Stimulated activated CD8-positive, alpha-beta memory T cell treated with anti-CD3 and anti-CD28 coated beads, Interleukin-4, amount 100 ng/mL, for 1 hour (primary cell): ENCODE measurements around the gene SLC12A7.
A peak's percentile ranks its signal among the peaks of the same experiment; 100 is the strongest.

Source experiments
- DNase-seq, 2 donors: peaks; one replicate each; pipeline ENCODE4 v3.0.0-alpha.2; 2020; ENCODE audit warnings: low read depth in 2 of 2, low spot score in 1 of 2

The SLC12A7 gene

DNA sequence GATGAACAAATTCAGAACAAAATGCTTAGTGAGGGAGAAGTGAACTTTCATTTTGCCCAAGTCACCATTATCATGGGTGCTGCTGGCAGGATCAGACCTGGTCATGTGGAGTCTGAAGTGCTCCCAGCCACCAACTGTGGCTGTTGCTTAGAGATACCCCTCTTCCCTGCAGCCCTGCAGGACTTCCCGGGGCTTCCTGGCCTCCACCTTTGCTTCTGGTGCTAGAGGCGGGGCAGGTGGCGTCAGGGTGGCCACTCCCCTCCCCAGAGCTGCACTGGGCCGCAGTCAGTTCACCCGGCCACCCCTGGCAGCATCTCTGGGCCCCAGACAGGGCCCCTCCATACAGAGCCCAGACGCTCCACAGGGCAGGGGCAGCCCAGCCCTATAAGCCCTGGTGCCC is 30.0 kb upstream of the SLC12A7 start:
- no peak for DNase-seq

DNA sequence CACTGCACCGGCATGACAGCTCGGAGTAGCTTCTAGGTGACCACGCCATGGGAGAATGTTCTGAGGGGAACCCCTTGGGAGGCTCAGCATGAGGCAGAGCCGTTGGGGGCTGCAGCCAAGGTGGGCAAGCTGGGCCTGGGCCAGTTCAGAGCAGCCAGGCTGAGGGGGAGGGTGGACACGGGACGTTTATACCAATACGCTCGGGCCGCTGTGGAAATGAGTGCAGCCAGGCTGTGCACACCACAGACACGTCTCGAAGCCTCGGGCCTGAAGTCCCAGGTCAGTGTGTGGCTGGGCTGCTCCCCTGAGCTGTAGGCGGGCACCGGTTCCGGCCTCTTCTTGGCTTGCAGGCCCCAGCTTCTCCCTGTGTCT is 28.9 kb upstream of the SLC12A7 start:
- DNase-seq: no peak

DNA sequence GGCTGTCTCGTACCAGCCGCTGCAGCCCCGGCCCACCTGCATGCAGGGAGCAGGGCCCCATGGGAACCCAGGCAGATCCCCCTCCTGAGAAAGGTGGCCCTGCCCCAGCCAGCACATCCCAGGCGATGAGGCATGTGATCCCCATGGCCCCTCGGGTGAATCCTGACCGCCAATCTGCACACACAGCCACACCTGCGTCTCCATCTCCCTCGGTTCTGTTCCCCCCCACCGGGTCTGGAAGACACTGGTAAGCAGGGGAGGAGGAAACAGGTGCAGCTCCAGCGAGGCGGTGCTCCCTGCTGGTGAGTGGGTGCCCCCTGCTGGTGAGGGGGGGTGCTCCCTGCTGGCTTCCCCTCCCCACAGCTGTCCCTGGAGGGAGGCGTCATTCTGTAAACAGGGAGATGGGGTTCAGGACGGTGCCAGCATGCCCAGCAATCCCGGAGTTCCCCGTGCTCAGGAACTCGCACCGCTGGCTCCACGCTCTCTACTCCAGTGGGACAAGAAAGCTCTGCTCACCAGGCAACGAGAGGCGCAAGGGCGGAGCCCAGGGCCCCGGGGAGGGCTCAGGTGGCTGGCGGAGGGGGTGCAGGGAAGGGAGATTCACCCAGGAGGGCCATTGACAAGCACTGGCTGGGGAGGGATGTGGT is 28.4 kb upstream of the SLC12A7 start:
- peak; percentile 48 to 58 for DNase-seq

GRCh38 chr5:1139331-1140170 is 27.7 kb upstream of the SLC12A7 start:
- DNase-seq: no peak

DNA sequence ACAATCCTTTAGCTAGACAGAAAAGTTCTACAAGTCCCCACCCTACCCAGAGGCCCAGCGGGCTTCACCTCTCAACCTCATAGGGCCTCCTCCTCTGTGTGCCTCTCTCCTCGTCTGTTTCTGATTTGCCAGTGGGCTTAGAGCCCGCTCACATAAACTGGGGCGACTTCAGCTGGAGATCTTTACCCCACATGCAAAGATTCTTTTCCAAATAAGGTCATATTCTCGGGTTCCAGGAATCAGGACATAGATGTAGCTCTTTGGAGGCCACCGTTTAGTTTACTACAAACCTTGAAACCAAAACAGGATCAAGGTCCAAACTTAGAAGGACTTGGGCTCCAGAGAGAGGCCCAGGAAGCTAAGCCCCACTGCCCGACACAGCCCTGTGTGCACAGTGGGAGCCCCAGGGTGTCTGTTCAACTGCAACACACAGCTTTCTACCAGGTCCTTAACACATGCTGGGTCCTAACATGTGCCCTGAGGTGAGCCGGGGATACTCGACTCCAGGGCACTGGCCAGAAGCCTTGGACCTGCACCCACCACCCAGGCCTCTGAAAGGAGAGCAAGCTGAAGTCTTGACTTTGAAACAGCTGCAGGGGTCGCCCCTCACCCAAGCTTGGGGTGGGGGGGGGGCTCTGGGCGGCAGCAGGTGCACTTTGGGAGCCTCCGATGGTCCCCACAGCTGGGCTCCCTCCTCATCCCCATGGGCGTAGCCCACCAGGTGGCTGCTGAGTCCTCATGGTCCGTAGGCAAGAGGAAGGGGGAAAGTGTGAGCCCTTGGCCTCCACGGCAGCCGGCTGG is 26.8 kb upstream of the SLC12A7 start:
- DNase-seq: no peak

DNA sequence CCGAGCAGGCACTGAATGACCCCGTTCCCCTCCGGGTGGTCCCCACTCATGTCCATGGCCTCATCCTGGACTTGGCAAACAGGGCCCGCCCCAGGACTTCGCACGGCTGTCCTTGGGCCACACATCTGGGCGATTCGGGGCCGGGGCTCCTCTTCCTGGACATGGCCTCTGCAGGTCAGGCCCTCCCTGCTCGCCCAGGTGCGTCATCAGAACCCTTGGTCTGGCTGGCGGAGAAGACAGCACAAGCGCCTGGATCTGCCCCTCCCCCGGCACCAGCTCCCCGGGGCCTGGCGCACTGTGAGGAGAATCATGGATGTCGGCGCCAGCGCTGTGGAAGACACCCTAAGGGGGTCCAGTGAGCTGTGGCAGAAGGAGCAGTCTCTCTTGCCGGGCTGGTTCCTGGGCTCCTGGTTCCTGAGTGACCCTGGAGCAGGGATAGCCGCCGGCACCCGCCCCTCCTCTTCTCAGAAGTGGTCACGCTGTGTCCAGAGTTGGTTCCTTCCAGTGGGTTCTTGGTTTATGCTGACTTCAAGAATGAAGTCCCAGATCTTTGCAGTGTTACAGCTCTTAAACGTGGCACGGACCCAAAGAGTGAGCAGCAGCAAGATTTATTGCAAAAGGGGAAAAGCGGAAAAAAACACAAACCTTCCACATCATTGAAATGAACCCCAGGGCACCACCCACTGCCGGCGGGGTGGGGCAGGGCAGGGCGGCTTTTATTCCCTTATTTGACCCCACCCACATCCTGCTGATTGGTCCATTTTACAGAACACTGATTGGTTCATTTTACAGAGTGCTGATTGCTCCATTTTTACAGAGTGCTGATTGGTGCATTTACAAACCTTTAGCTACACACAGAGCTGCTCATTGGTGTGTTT is 25.9 kb upstream of the SLC12A7 start:
- DNase-seq: no peak

DNA sequence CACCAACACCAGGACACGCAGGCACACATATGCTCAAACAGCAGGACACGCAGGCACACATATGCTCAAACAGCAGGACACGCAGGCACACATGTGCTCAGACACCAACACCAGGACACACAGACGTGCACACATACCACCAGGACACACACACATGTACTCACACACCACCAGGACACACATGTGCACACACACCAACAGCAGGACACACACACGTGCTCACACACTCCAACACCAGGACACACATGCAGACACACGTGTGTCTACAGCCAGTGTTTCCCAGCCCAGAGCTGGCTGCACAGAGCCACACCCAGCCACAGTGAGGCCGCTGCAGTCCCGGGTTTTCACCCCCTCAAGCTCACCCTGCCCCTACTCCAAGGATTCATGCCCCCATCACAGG is 25.0 kb upstream of the SLC12A7 start:
- DNase-seq: no peak

- no peak for DNase-seq
These were observed 24.0 kb upstream of the SLC12A7 start for GRCh38 chr5:1135696-1136525.

- no peak for DNase-seq
These were observed 22.6 kb upstream of the SLC12A7 start for GRCh38 chr5:1134478-1134877.

- DNase-seq: no peak
These were observed 21.8 kb upstream of the SLC12A7 start for GRCh38 chr5:1133510-1134201.

DNA sequence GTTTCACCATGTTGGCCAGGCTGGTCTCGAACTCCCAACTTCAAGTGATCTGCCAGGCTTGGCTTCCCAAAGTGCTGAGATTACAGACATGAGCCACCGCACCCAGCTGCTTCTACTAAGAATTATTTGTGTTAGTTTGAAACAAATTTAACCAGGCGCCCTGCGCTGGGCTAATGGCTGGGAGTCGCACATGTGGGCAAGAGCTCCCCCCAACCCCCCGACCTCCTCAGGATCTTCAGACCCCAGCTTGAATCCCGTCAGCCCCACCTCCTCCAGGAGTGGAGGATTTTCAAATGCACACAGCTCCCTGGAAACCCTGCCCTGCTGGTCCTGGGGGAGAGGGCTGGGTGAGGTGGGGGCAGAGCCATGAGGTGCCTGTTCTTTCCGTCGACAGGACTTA is 21.2 kb upstream of the SLC12A7 start:
- DNase-seq: no peak

- no peak for DNase-seq
These were observed 20.7 kb upstream of the SLC12A7 start for GRCh38 chr5:1132570-1132969.

GRCh38 chr5:1131726-1132125 is 19.9 kb upstream of the SLC12A7 start:
- no peak for DNase-seq

- no peak for DNase-seq
These were observed 19.3 kb upstream of the SLC12A7 start for GRCh38 chr5:1131191-1131621.

GRCh38 chr5:1130218-1130946 is 18.5 kb upstream of the SLC12A7 start:
- DNase-seq: no peak

DNA sequence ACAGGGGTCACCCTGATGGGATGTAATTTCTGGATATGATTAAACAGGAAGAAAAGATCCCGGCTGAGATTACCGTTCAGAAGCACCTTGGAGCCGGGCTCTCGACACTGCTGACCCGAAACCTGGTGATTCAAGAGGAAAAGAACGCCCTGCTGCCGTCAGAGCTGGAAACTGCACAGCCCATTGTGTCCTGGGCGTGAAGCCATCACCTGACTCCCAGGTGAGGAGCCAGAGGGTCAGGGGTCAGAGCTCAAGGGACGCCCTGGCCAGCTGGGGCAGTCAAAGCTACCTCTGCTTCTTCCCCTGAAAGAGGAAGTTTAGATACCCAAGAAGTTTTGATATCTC is 17.8 kb upstream of the SLC12A7 start:
- no peak for DNase-seq

- no peak for DNase-seq
These were observed 17.3 kb upstream of the SLC12A7 start for GRCh38 chr5:1128977-1129710.
